Small intestine (tissue), 7 donors: ENCODE results near the gene TCF23. TPM values are rescaled to one million over a fixed set of nuclear protein-coding genes. Genes with fewer than 3 reads are reported as not detected.

Experiments used
- DNase-seq, 2 donors: peaks; one replicate each; pipeline versions ENCODE4 v3.0.0 to v3.0.0-alpha.2; 2013
- FAIRE-seq: peaks from 2 replicates; lab custom pipeline; 2012; peaks lifted over from hg19 to GRCh38; lab: Jason Lieb, UNC
- H3K27ac ChIP-seq, 3 donors: one replicate each; pipeline ENCODE4 v1.5.1; 2013; ENCODE audit warnings: low read length in 2 of 3, mild to moderate bottlenecking in 2 of 3, control low read depth in 1 of 3, inconsistent platforms in 1 of 3, low read depth in 1 of 3, moderate library complexity in 1 of 3
- H3K27me3 ChIP-seq, 3 donors: one replicate each; pipeline ENCODE4 v1.6.1; 2013; ENCODE audit warnings: low read length in 3 of 3, inconsistent platforms in 1 of 3; ENCODE audit not compliant: control insufficient read depth in 3 of 3, insufficient read depth in 3 of 3
- H3K36me3 ChIP-seq, 3 donors: one replicate each; pipeline ENCODE4 v1.6.1; 2013; ENCODE audit warnings: low read length in 3 of 3, inconsistent platforms in 1 of 3, low read depth in 1 of 3, mild to moderate bottlenecking in 1 of 3, moderate library complexity in 1 of 3; ENCODE audit not compliant: control insufficient read depth in 3 of 3, insufficient read depth in 2 of 3
- H3K4me1 ChIP-seq, 3 donors: one replicate each; pipeline ENCODE4 v1.6.1; 2013; ENCODE audit warnings: low read length in 2 of 3, inconsistent platforms in 1 of 3, low read depth in 1 of 3, mild to moderate bottlenecking in 1 of 3, moderate library complexity in 1 of 3; ENCODE audit not compliant: control insufficient read depth in 3 of 3, insufficient read depth in 2 of 3
- H3K4me3 ChIP-seq, 3 donors: one replicate each; pipeline ENCODE4 v1.5.1; 2013; ENCODE audit warnings: low read length in 3 of 3, control low read depth in 1 of 3, inconsistent platforms in 1 of 3, low read depth in 1 of 3, mild to moderate bottlenecking in 1 of 3, moderate library complexity in 1 of 3
- H3K9me3 ChIP-seq, 2 donors: one replicate each; pipeline ENCODE4 v1.6.1; 2013; ENCODE audit warnings: low read depth in 1 of 2, low read length in 1 of 2; ENCODE audit not compliant: control insufficient read depth in 2 of 2, insufficient read depth in 1 of 2
- WGBS, 3 donors: extraction: QIAGEN DNeasy Blood & Tissue Kit; methylation state at CpG; one replicate each; pipeline ENCODE4 v1.1.7; 2013; 5-methylcytosine and 5-hydroxymethylcytosine counted together
- polyA plus RNA-seq, 4 donors: library from polyadenylated mRNA; stranded (reverse) in 3 of 4; unstranded in 1 of 4; fragments of 200-250 nt in 3 of 4; fragments of 120-200 nt in 1 of 4; gene quantifications; one replicate each; pipeline versions ENCODE4 v1.2.1 to v1.2.3, GENCODE V29; 2013
- donor health status: healthy with polysubstance abuse.
- donor health status: control.
- donor health status: control.
- donor health status: Bipolar disorder and iron deficiency.
- donor health status: healthy.

The TCF23 gene
- polyA plus RNA-seq, 4 donors, result 0.03 TPM; not detected in 2

DNA sequence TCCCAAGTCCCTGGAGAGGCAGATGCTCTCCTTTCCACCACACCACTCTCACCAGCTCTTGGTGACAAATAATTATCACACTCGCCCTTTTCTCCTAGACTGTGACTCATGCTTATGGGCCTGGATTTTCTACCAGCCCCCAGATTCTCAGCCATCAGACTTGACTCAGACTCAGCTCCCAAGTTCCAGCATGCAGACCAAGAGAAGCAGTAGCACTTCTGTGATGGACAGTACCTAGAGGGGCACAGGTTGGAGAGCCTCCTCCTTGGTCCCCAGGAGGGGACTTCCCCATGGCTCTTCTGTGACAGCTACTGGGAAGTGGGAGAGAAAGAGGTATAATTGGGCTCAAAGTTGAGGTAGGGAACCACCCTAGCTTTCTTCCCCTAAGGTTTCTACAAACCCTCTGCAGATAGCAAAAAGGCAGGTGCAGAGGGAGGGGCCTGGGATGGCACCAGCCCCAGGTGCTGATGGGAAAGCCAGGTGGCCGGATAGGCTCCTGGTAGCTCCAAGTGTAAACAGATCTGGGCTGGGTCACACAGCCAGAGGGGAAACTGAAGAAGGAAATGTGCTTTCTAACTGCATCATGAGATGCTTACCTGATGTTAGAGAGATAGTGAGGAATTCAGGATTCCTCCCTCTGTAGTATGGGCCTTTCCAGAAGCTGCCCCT, 4.1 kb downstream of the TCF23 start:
- Histone ChIP-seq H3K4me3 (no peak overlapping the region), H3K9me3 (no peaks in the 10 kb centered on the region), H3K27me3 (peaks cover 0 to 4% (median 0%) of the 10 kb centered on the region in 3 donors), H3K4me1 (peaks cover 0 to 14% (median 4%) of the 10 kb centered on the region in 3 donors), H3K36me3 (peaks cover 0 to 2% (median 0%) of the 10 kb centered on the region in 3 donors), H3K27ac (no peak overlapping the region)
- 14 to 54% (median 30%) methylated on average over 2 of the region's 2 CpGs for WGBS, 3 donors
- FAIRE-seq (no peak), DNase-seq (peak in 1 of 2 donors; percentile 37)

DNA sequence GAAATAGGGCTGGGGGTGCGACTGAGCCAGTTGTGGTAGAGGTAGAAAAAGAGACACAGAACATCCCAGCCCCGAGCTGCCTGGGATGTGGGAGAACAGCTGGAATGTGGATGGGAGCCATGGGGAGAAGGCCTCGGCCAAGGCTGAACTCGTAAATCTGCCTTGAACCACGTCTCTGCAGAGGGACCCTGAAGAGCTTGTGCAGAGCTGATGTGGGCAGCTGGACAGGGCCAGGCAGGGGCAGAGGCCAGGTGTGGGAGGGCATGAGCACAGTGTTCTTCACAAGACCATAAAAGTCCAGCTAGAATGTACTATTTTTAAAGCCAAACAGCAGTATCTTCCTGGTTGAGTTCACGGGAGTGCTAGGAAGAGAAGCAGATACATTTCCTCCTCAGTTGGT, 5.7 kb downstream of the TCF23 start:
- H3K4me1 ChIP-seq, result peaks cover 0 to 9% (median 4%) of the 10 kb centered on the region in 3 donors
- H3K9me3 ChIP-seq, result no peaks in the 10 kb centered on the region
- H3K4me3 ChIP-seq, result no peak overlapping the region
- peaks cover 0 to 2% (median 0%) of the 10 kb centered on the region in 3 donors for H3K36me3 ChIP-seq
- FAIRE-seq (no peak), DNase-seq (no peak)
- WGBS, 3 donors, result 69 to 79% (median 79%) methylated on average over 6 of the region's 6 CpGs
- no peak overlapping the region for H3K27ac ChIP-seq
- H3K27me3 ChIP-seq, result no peaks in the 10 kb centered on the region

DNA sequence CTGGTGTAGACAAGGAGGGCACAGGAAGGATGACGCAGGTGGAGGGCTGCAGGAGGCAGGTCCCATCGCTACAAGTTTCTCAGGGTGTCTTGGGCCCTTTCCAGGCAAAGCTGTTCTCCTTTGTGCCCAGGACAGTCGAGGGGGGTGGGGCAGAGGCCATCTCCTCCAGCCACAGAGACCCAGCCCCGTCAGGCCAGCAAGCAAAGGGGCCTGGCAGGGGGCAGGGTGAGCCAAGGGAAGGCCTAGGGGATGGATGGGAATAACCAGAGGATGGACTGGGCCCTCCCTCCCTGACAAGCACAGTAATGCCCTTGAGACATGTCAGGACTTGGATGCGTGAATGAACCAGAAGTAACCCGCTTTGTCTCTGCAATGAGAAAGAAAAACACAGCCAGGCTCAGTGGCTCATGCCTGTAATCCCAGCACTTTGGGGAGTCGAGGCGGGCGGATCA, 6.3 kb downstream of the TCF23 start:
- no peak overlapping the region for H3K27ac ChIP-seq
- peaks cover 0 to 2% (median 0%) of the 10 kb centered on the region in 3 donors for H3K36me3 ChIP-seq
- H3K4me1 ChIP-seq, result peaks cover 0 to 2% (median under 1%) of the 10 kb centered on the region in 3 donors
- H3K27me3 ChIP-seq, result no peaks in the 10 kb centered on the region
- 78 to 84% (median 83%) methylated on average over 9 of the region's 9 CpGs for whole genome bisulfite sequencing, 3 donors
- no peaks in the 10 kb centered on the region for H3K9me3 ChIP-seq
- no peak overlapping the region for H3K4me3 ChIP-seq
- FAIRE-seq (no peak), DNase-seq (no peak)

DNA sequence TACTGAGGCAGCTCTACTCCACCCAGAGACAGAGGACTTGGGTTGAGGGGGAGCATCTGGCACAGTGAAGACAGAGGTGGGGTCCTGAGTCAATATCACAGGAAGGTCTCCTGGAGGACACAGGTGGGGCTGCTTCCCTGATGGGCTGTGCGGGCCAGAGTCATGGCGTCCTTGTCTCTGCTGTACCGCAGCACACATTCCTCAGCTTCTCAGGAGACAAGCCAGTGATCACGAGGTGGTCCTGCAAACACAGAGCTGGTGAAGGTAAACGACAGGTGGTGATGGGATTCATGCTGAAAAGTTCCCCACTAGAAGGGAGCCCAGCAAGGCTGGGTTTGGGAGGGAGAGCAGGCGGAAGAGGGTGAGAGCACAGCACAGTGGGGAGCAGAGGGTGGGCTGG, 9.7 kb downstream of the TCF23 start:
- DNase-seq (no peak), FAIRE-seq (no peak)
- Histone ChIP-seq H3K27ac (no peak overlapping the region), H3K27me3 (no peaks in the 10 kb centered on the region), H3K4me1 (peaks cover 0 to 2% (median 0%) of the 10 kb centered on the region in 3 donors), H3K9me3 (no peaks in the 10 kb centered on the region), H3K4me3 (no peak overlapping the region), H3K36me3 (peaks cover 0 to 2% (median 0%) of the 10 kb centered on the region in 3 donors)
- WGBS, 3 donors, result 78 to 86% (median 79%) methylated on average over 6 of the region's 6 CpGs

DNA sequence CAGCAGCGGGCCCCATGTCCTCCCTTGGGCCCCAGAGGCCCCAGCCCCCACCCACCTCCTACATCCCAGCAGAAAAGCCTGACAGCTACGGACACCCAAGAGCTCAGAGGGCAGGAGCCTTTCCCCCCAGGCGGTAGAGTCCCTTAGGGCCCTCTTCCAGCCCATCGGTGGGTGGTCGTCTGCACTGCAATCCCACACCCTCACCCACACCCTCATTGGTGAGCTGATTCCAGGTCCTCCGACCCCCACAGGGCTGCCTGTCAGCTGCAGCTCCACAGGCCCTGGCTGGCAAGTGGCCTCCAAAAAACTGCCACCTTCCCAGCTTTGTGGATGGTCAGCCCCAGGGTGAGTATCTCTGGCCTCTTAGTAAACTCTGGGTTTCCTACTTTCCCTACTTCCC, 10.5 kb downstream of the TCF23 start:
- WGBS, 3 donors, result 82 to 90% (median 85%) methylated on average over 6 of the region's 6 CpGs
- Histone ChIP-seq H3K36me3 (peaks cover 0 to 2% (median 0%) of the 10 kb centered on the region in 3 donors), H3K27me3 (no peaks in the 10 kb centered on the region), H3K9me3 (no peaks in the 10 kb centered on the region), H3K27ac (no peak overlapping the region), H3K4me1 (peaks cover 0 to 2% (median 0%) of the 10 kb centered on the region in 3 donors), H3K4me3 (no peak overlapping the region)
- FAIRE-seq (no peak), DNase-seq (no peak)

DNA sequence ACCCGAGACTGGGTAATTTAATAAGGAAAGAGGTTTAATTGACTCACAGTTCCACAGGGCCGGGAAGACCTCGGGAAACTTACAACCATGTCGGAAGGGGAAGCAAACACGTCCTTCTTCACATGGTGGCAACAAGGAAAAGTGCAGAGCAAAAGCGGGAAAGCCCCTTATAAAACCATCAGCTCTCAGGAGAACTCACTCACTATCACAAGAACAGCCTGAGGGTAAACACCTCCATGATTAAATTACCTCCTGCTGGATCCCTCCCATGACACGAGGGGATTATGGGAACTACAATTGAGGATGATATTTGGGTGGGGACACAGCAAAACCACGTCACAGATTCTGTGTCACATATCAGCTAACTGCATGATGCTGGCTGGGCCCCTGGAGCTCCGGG, 11.4 kb downstream of the TCF23 start:
- Histone ChIP-seq H3K4me3 (no peak overlapping the region), H3K27me3 (no peaks in the 10 kb centered on the region), H3K36me3 (no peaks in the 10 kb centered on the region), H3K27ac (no peak overlapping the region), H3K9me3 (no peaks in the 10 kb centered on the region), H3K4me1 (peaks cover 0 to 2% (median 0%) of the 10 kb centered on the region in 3 donors)
- no peak for DNase-seq
- 81 to 87% (median 85%) methylated on average over 9 of the region's 9 CpGs for WGBS, 3 donors
- no peak for FAIRE-seq

DNA sequence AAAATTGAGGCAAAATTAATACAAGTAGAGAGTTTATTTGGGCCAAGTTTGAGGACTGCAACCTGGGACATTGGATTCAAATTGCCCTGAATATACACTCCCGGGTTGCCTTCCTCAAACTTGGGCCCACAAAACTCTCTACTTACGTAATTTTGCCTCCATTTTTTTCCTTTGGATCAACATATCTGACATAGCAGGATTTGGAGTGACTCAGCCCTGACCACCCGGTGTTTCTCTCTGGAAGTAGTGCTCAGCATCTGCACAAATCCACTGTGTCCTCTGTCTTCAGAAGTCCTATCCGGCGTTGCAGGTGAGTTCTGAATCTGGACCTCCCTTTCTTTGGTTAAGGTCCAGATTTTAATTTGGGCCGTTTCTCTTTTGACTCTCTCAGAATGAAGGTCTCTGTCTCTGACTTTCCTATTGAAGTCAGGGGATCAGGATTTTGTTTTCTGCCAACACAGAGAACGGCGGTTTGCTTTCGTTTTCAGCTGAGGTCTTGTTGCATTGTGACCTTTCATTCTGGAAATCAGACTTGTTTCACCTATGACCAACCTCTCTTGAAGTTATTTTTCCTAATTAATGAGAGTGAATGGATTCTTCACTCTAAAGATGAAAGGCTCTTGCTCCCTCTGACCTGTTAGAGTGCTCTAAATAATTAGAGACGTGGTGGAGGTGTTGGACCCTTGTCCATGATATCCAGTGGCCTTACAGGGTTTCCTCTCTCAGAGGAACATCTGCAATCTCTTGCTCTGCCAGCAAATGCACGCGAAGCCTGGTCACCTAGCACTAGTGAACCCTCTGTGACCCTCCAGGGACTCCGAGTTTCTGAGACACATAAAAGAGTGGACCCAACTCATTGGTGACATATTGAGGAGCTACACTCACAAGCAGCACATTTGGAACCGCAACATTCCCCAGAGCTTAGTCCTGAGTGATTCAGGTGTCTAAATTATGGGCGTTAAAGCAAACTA, 13.6 kb downstream of the TCF23 start:
- H3K36me3 ChIP-seq, result no peaks in the 10 kb centered on the region
- peak overlapping the region in 1 of 3 donors; percentile 32 for H3K4me3 ChIP-seq
- FAIRE-seq, result no peak
- H3K4me1 ChIP-seq, result peaks cover 0 to 2% (median 0%) of the 10 kb centered on the region in 3 donors
- H3K27me3 ChIP-seq, result no peaks in the 10 kb centered on the region
- no peaks in the 10 kb centered on the region for H3K9me3 ChIP-seq
- peak overlapping the region in 2 of 3 donors; percentile 27 to 30 for H3K27ac ChIP-seq
- 38 to 70% (median 48%) methylated on average over 15 of the region's 15 CpGs for WGBS, 3 donors
- peak in 1 of 2 donors; percentile 69 for DNase-seq
